HEK293T (cell line): ENCODE results near the gene MED12L.

ENCODE experiments used
- CTCF ChIA-PET: fragments of 350-600 bp; formaldehyde crosslinking; extraction: SDS; loops from one replicate; lab custom pipeline; 2021; ENCODE audit warnings: antibody characterized with exemption, inconsistent platforms; lab: Yijun Ruan, JAX
- POLR2A ChIA-PET: fragments of 350-600 bp; formaldehyde crosslinking; extraction: SDS; loops from one replicate; lab custom pipeline; 2020; ENCODE audit warnings: antibody characterized with exemption, inconsistent platforms; lab: Yijun Ruan, JAX
- DNase-seq: peaks from one replicate; pipeline ENCODE4 v3.0.0; 2012; ENCODE audit warnings: mixed read lengths; ENCODE audit errors: extremely low spot score
- ARNT ChIP-seq: fragments of 450-650 bp; IDR thresholded peaks from 2 replicates; pipeline ENCODE4 v1.6.1; 2017; ENCODE audit warnings: mild to moderate bottlenecking
- BHLHE40 ChIP-seq: fragments of 450-650 bp; IDR thresholded peaks from 2 replicates; pipeline ENCODE4 v1.6.1; 2016; ENCODE audit warnings: mild to moderate bottlenecking, moderate library complexity, borderline replicate concordance
- CTBP1 ChIP-seq: fragments of 450-650 bp; IDR thresholded peaks from 2 replicates; pipeline ENCODE4 v1.6.1; 2016; ENCODE audit warnings: borderline replicate concordance
- ELF4 ChIP-seq: fragments of 450-650 bp; IDR thresholded peaks from 2 replicates; pipeline ENCODE4 v1.6.1; 2017; ENCODE audit warnings: antibody characterized with exemption
- FOXA1 ChIP-seq: fragments of 450-650 bp; IDR thresholded peaks from 2 replicates; pipeline ENCODE4 v1.6.1; 2016; ENCODE audit warnings: mild to moderate bottlenecking
- FOXK2 ChIP-seq: fragments of 450-650 bp; IDR thresholded peaks from 2 replicates; pipeline ENCODE4 v1.6.1; 2016; ENCODE audit warnings: mild to moderate bottlenecking
- FOXM1 ChIP-seq: fragments of 450-650 bp; IDR thresholded peaks from 2 replicates; pipeline ENCODE4 v1.6.1; 2017; ENCODE audit warnings: mild to moderate bottlenecking, borderline replicate concordance
- HDGF ChIP-seq: fragments of 450-650 bp; IDR thresholded peaks from 2 replicates; pipeline ENCODE4 v1.6.1; 2017; ENCODE audit warnings: antibody characterized with exemption, borderline replicate concordance
- L3MBTL2 ChIP-seq: fragments of 450-650 bp; conservative IDR thresholded peaks from 2 replicates; pipeline ENCODE4 v1.6.1; 2016; ENCODE audit warnings: mild to moderate bottlenecking
- LEF1 ChIP-seq: fragments of 450-650 bp; IDR thresholded peaks from 2 replicates; pipeline ENCODE4 v1.6.1; 2017; ENCODE audit warnings: mild to moderate bottlenecking, borderline replicate concordance
- NFRKB ChIP-seq: fragments of 450-650 bp; IDR thresholded peaks from 2 replicates; pipeline ENCODE4 v1.6.1; 2016; ENCODE audit warnings: mild to moderate bottlenecking, moderate library complexity
- SP1 ChIP-seq: fragments of 450-650 bp; IDR thresholded peaks from 2 replicates; pipeline ENCODE4 v1.6.1; 2017
- SUZ12 ChIP-seq: fragments of 450-650 bp; IDR thresholded peaks from 2 replicates; pipeline ENCODE4 v1.6.1; 2016; ENCODE audit warnings: mild to moderate bottlenecking
- TARDBP ChIP-seq: fragments of 450-650 bp; IDR thresholded peaks from 2 replicates; pipeline ENCODE4 v1.6.1; 2016
- ZNF384 ChIP-seq: fragments of 450-650 bp; IDR thresholded peaks from 2 replicates; pipeline ENCODE4 v1.6.1; 2016
- TF ChIP-seq, protein P1 (sequence below): fragments of 450-650 bp; IDR thresholded peaks from 2 replicates; pipeline ENCODE4 v1.6.1; 2016

Gene MED12L

DNA sequence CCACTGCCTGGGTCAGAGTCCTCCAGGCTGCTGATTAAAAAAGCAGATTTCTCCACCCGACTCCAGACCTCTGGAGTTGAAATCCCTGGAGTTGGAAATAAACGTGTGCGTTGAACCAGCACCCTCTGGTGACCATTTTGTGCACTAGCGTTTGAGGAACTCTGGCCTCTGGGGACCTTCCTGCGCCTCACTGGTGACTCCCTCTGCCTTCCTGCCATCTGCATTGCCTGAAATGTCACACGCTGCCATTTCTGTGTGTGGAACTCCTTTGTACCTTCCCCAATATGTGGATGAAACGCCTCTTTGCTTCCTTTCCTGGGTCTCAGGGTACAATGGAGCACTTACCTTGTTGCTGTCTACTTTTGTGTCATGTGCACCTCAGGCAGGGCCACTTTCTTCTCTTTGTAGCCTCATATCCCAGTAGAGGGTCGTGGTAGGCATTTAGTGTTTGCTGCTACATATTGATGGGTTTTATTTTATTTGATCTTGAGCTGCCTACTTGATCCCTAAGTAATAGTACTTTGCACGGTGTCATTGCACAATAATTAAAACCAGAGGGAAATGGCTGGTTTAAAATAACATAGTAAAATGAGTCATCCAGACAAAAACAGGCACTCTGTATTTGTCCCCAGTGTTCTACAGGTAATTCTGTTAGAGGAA is 60.7 kb downstream of the MED12L start:
- POLR2A ChIA-PET: no interaction called here
- CTCF ChIA-PET: interaction anchor here (0.6 to 1.3 kb wide), 3 partner anchors 24 to 212 kb away, joined by 3 to 4 read pairs (median 4); no protein-coding TSS in a partner anchor
- TF ChIP-seq ELF4 (no peak), FOXM1 (no peak), TARDBP (no peak), ARNT (no peak)
- peak; percentile 73 for DNase-seq

DNA sequence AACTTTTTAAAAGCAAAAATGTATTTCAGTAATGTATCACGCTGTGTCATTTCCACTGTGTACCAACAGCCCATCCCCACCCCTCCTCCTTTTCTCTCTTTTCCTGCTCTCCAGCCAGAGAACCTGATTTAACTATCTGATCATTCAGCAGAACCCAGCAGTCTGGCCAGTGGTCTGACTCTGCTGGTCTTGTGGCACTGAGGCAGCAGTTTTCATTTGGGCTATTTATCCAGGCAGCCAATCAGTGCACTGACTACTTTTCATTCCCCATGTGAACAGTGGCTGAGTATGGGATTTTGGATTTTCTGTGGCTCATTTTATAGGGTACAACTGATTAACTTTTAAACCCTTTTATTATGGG is 61.2 kb downstream of the MED12L start:
- CTCF ChIA-PET: interaction anchor here (0.6 kb wide), 1 partner anchor 211 kb away, joined by 4 read pairs; no protein-coding TSS in a partner anchor
- TF ChIP-seq TARDBP (no peak), ELF4 (no peak), ZNF384 (no peak), L3MBTL2 (no peak), HDGF (no peak), NFRKB (no peak), FOXK2 (no peak)

DNA sequence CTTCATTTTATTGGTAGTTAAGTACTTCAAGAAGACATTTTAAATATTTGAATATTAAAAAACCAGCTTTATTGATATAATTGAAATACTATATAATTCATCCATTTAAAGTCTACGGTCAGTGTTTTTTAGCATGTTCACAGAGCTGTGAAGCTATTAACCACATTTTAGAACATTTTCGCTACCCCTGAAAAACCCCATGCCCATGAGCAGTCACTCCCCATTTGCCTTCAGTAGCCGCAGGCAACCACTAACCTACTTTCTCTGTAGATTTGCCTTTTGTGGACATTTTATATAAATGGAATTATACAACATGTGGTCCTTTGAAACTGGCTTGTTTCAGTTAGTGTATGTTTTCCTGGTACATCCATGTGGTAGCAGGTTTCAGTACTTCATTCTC is 61.8 kb downstream of the MED12L start:
- ChIA-PET CTCF (no interaction called here), POLR2A (no interaction called here)
- DNase-seq: no peak

More for the DNA sequence above, 61.2 kb downstream of the MED12L start:
- DNase-seq: no peak
- POLR2A ChIA-PET: no interaction called here

DNA sequence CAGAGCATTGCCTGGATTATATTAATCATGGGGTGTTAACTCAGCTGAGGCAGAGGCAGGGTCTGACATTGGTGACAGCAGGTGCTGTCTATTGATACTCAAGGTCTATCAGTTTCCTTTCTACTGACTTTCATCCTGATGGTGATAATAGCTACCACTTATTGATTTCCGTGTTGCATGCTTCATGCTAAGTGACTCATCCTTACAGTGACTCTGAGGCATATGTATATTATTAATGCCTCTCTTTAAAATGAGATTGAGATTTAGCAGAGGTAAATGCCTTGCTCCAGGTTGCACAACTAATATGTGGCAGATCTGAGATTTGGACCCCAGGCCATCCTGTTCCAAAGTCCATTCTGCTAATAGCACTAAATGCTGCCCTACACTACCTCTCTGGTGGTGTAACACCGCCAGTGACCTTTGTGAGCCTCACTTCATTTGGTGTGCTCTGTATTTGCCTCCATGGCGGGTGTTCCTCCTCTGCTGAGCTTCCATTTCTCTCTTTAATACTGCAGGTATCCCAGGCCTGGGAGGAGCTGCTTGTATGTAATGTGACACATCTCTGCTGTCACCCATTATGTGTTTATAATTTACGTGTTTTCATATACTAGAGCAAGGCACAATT is 67.1 kb downstream of the MED12L start:
- ChIA-PET POLR2A (no interaction called here), CTCF (interaction anchor here (1.6 kb wide), 1 partner anchor 15 kb away, joined by 5 read pairs; no protein-coding TSS in a partner anchor)
- no peak for DNase-seq
- TF ChIP-seq, protein P1, sequence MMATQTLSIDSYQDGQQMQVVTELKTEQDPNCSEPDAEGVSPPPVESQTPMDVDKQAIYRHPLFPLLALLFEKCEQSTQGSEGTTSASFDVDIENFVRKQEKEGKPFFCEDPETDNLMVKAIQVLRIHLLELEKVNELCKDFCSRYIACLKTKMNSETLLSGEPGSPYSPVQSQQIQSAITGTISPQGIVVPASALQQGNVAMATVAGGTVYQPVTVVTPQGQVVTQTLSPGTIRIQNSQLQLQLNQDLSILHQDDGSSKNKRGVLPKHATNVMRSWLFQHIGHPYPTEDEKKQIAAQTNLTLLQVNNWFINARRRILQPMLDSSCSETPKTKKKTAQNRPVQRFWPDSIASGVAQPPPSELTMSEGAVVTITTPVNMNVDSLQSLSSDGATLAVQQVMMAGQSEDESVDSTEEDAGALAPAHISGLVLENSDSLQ: peak; percentile 39; the same call in 1 of the 2 replicates
- TF ChIP-seq HDGF (no peak), NFRKB (no peak)

More for the DNA sequence above, 61.8 kb downstream of the MED12L start:
- TF ChIP-seq CTBP1: no peak
- TF ChIP-seq BHLHE40: no peak
- TF ChIP-seq SUZ12: no peak
- no peak for TF ChIP-seq L3MBTL2
- TF ChIP-seq FOXA1: no peak
- no peak for TF ChIP-seq NFRKB
- no peak for TF ChIP-seq FOXM1
- TF ChIP-seq FOXK2: no peak
- no peak for TF ChIP-seq LEF1
- TF ChIP-seq SP1: no peak
- no peak for TF ChIP-seq ARNT
- TF ChIP-seq TARDBP: no peak
- no peak for TF ChIP-seq ELF4
- TF ChIP-seq, protein P1: no peak
- no peak for TF ChIP-seq HDGF
- no peak for TF ChIP-seq ZNF384

DNA sequence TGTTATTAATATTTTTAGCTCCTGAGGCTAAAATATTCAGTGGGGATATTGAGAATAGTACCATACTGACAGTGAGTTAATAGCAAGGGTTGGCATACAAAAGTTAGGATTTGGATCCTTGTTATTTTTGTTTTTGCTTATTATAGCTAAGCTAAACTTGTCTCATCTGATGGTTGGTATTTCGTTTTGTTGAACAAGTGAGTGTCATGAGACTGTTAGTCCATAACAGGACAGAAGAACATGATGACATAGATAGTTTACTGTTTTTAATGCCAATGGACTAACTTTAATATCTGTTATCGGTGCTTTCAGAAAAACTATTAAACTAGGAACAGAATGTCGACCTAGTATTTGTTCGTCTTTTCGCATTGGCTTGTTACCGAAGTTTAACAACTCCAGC is 69.1 kb downstream of the MED12L start:
- CTCF ChIA-PET: interaction anchor here (1.1 kb wide), 1 partner anchor 9 kb away, joined by 3 read pairs; no protein-coding TSS in a partner anchor
- no peak for DNase-seq
- TF ChIP-seq BHLHE40 (no peak), NFRKB (no peak), FOXA1 (no peak)
- POLR2A ChIA-PET: no interaction called here

DNA sequence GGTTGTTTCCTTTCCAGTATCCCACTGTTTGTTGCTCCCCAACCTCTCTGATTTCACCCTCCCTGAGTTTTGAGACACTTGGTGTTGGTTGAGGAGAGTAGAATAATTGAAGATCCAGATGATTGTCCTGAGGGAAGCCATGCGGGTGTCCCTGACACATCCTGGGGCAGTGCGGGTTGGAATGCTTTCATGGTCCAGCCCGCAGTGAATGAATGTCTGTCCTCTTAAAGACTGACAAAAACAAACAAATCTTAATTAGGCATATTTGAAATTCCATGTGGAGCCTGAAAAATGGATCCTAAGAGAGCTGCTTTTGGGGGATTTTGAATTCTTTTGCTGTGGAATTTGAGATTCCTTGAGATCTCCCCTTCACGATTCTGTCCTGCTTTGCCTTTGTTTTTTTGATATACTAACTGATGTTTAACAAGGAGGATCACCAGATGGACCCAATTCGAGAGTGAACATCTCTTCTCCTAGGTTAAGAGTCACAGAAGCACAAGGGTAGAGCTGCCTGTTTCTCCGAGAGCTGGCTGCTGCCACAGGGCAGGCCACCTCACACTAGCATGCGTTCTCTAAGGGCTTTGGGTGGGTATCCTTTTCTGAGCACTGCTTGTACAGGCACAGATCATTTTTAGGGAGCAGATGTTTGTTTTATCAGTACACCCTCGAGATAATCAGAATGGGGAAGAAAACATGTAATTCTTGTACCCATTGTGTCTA is 70.1 kb downstream of the MED12L start:
- ChIA-PET POLR2A (no interaction called here), CTCF (interaction anchor here (0.6 to 1.2 kb wide), 2 partner anchors 89 to 138 kb away, joined by 3 read pairs; no protein-coding TSS in a partner anchor)
- DNase-seq: no peak
- TF ChIP-seq FOXA1 (no peak), SUZ12 (no peak), ARNT (no peak), FOXM1 (no peak), LEF1 (no peak), SP1 (no peak), BHLHE40 (no peak), NFRKB (no peak), FOXK2 (no peak)
